DND-41 (cell line): ENCODE results near the gene SLC5A6.

ENCODE experiments used
- ATAC-seq: fragments of 200-7000 bp; cut with Tn5 transposase; 3 replicates; pipeline ENCODE4 v1.9.1; 2021; ENCODE audit warnings: low read depth; ENCODE audit not compliant: insufficient read depth
- DNase-seq: peaks from one replicate; pipeline ENCODE4 v3.0.0-alpha.2; 2020
- H2AFZ ChIP-seq: 2 replicates; pipeline ENCODE4 v1.6.0; 2012; ENCODE audit warnings: low read depth, low read length
- H3K27ac ChIP-seq: 2 replicates; pipeline ENCODE4 v1.5.1; 2012; ENCODE audit warnings: low read length, inconsistent platforms
- H3K27me3 ChIP-seq: fragments of 200-600 bp; sonication (generic); 2 replicates; pipeline ENCODE4 v1.6.0; 2012; ENCODE audit warnings: low read length, mild to moderate bottlenecking, inconsistent platforms; ENCODE audit not compliant: insufficient read depth, poor library complexity
- H3K36me3 ChIP-seq: 2 replicates; pipeline ENCODE4 v1.5.1; 2012; ENCODE audit warnings: low read length, inconsistent platforms; ENCODE audit not compliant: insufficient read depth
- H3K4me1 ChIP-seq: 2 replicates; pipeline ENCODE4 v1.5.1; 2012; ENCODE audit warnings: mild to moderate bottlenecking, low read length; ENCODE audit not compliant: insufficient read depth
- H3K4me2 ChIP-seq: 2 replicates; pipeline ENCODE4 v1.6.0; 2012; ENCODE audit warnings: mild to moderate bottlenecking, moderate library complexity, low read length, inconsistent platforms; ENCODE audit not compliant: insufficient read depth
- H3K4me3 ChIP-seq, 2 experiments: fragments of 200-600 bp in 1 of 2; shearing (Covaris generic) in 1 of 2; 2 replicates each; pipeline ENCODE4 v1.5.1; 2012 to 2016; ENCODE audit warnings: inconsistent platforms in 2 of 2, low read length in 2 of 2, mild to moderate bottlenecking in 2 of 2, low read depth in 1 of 2, moderate library complexity in 1 of 2
- H3K79me2 ChIP-seq: 2 replicates; pipeline ENCODE4 v1.6.0; 2012; ENCODE audit warnings: low read length, inconsistent platforms; ENCODE audit not compliant: insufficient read depth
- H3K9ac ChIP-seq: 2 replicates; pipeline ENCODE4 v1.6.0; 2012; ENCODE audit warnings: low read depth, mild to moderate bottlenecking, inconsistent platforms, low read length, moderate library complexity
- H3K9me3 ChIP-seq: 2 replicates; pipeline ENCODE4 v1.5.1; 2012; ENCODE audit warnings: low read length, moderate library complexity, mild to moderate bottlenecking, inconsistent platforms; ENCODE audit not compliant: insufficient read depth, severe bottlenecking
- H4K20me1 ChIP-seq: 2 replicates; pipeline ENCODE4 v1.6.0; 2012; ENCODE audit warnings: low read length; ENCODE audit not compliant: insufficient read depth
- CTCF ChIP-seq: IDR thresholded peaks from 2 replicates; pipeline ENCODE4 v1.5.1; 2012; ENCODE audit warnings: borderline replicate concordance, low read length, moderate library complexity, mild to moderate bottlenecking; ENCODE audit not compliant: poor library complexity, severe bottlenecking; ENCODE audit errors: extremely low read depth
- EZH2 ChIP-seq: IDR thresholded peaks from 3 replicates; pipeline ENCODE4 v1.6.1; 2012; ENCODE audit warnings: borderline replicate concordance, low read depth, mild to moderate bottlenecking, moderate library complexity, low read length, inconsistent platforms; ENCODE audit not compliant: severe bottlenecking

Gene SLC5A6

GRCh38 chr2:27211943-27212625, at the start of gene SLC5A6, which contains the start of gene ATRAID:
TSS of gene SLC5A6 (minus strand) at chr2:27212268. CDS start at chr2:27207650, 4,618 bp downstream.
TSS of gene ATRAID (plus strand) at chr2:27212041. CDS start at chr2:27212369, 328 bp downstream.
- TF ChIP-seq EZH2 (no peak), CTCF (no peak)
- Histone ChIP-seq H3K4me2 (peak within 1 kb of the TSS; percentile 81), H3K9ac (peak within 1 kb of the TSS; percentile 82), H3K36me3 (peaks cover 54% of the 10 kb centered on the region), H3K79me2 (peaks cover 46% of the 10 kb centered on the region), H3K27me3 (no peaks in the 10 kb centered on the region), H3K27ac (peak within 1 kb of the TSS; percentile 99), H3K9me3 (no peaks in the 10 kb centered on the region), H2AFZ (peak within 1 kb of the TSS; percentile 80), H4K20me1 (0 out of 2 replicates have a peak, but pooled peaks cover 2% of the 10 kb centered on the region), H3K4me1 (peaks cover 57% of the 10 kb centered on the region), H3K4me3 (peak within 1 kb of the TSS; percentile 41 to 62)
- ATAC-seq (peak; percentile 86), DNase-seq (peak; percentile 88)

- no peak for ATAC-seq
- Histone ChIP-seq H3K9ac (no peak overlapping the region), H3K4me3 (no peak overlapping the region), H3K4me2 (no peak overlapping the region), H3K36me3 (no peaks in the 10 kb centered on the region), H3K79me2 (no peaks in the 10 kb centered on the region), H4K20me1 (no peaks in the 10 kb centered on the region), H3K4me1 (no peaks in the 10 kb centered on the region), H3K9me3 (no peaks in the 10 kb centered on the region), H2AFZ (no peak overlapping the region), H3K27me3 (peaks cover 6% of the 10 kb centered on the region), H3K27ac (no peak overlapping the region)
- no peak for DNase-seq
- TF ChIP-seq EZH2 (no peak), CTCF (no peak)
Observed at GRCh38 chr2:27261241-27261925, 49.3 kb upstream of the SLC5A6 start.

- no peaks in the 10 kb centered on the region for H3K9me3 ChIP-seq
- H3K4me3 ChIP-seq, result no peak overlapping the region
- H3K27ac ChIP-seq, result no peak overlapping the region
- TF ChIP-seq CTCF (no peak), EZH2 (no peak)
- no peaks in the 10 kb centered on the region for H3K4me1 ChIP-seq
- H3K4me2 ChIP-seq, result no peak overlapping the region
- no peak overlapping the region for H3K9ac ChIP-seq
- H3K36me3 ChIP-seq, result no peaks in the 10 kb centered on the region
- H2AFZ ChIP-seq, result no peak overlapping the region
- peaks cover 15% of the 10 kb centered on the region for H3K27me3 ChIP-seq
- H4K20me1 ChIP-seq, result no peaks in the 10 kb centered on the region
- DNase-seq (no peak), ATAC-seq (no peak)
- H3K79me2 ChIP-seq, result no peaks in the 10 kb centered on the region
Observed at GRCh38 chr2:27258051-27258450, 46.0 kb upstream of the SLC5A6 start.
